Ovary (tissue), 9 donors: Measurements from ENCODE around the gene RUNX1. TPM values are rescaled to one million over a fixed set of nuclear protein-coding genes. Genes with fewer than 3 reads are reported as not detected.

Experiments used
- DNase-seq, 5 donors: peaks; one replicate each; pipeline ENCODE4 v3.0.0-alpha.2; 2019 to 2020
- H3K27ac ChIP-seq, 2 donors: fragments of 200-600 bp; one replicate each; pipeline versions ENCODE4 v1.5.1 to v1.8.0; 2019 to 2022
- H3K27me3 ChIP-seq: fragments of 200-600 bp; one replicate; pipeline ENCODE4 v1.8.0; 2022
- H3K36me3 ChIP-seq: fragments of 200-600 bp; sonication (generic); one replicate; pipeline ENCODE4 v1.5.1; 2019
- H3K4me1 ChIP-seq: one replicate; pipeline ENCODE4 v1.8.1; 2013; ENCODE audit warnings: mild to moderate bottlenecking, moderate library complexity; ENCODE audit not compliant: insufficient read depth
- H3K4me3 ChIP-seq: fragments of 200-600 bp; sonication (generic); one replicate; pipeline ENCODE4 v1.5.1; 2017
- H3K9me3 ChIP-seq, 2 donors: fragments of 200-600 bp in 1 of 2; sonication (generic) in 1 of 2; one replicate each; pipeline versions ENCODE4 v1.5.1 to v1.8.1; 2013 to 2019; ENCODE audit warnings: mild to moderate bottlenecking in 1 of 2, moderate library complexity in 1 of 2
- CTCF ChIP-seq, 3 donors: fragments of 450-650 bp in 2 of 3; fragments of 200-600 bp in 1 of 3; IDR thresholded peaks; one replicate each; pipeline versions ENCODE4 v1.5.1 to v1.8.0; 2016 to 2022; ENCODE audit warnings: antibody characterized with exemption in 3 of 3, mild to moderate bottlenecking in 1 of 3
- EP300 ChIP-seq: sonication (generic); formaldehyde crosslinking; IDR thresholded peaks from one replicate; pipeline ENCODE4 v1.6.1; 2017; ENCODE audit warnings: antibody characterized with exemption
- POLR2A ChIP-seq: fragments of 450-650 bp; IDR thresholded peaks from one replicate; pipeline ENCODE4 v1.6.1; 2017; ENCODE audit warnings: antibody characterized with exemption, mild to moderate bottlenecking, moderate library complexity
- WGBS, 3 donors: extraction: QIAGEN DNeasy Blood & Tissue Kit in 1 of 3; methylation state at CpG; one replicate each; pipeline versions ENCODE4 v1.1.5 to v1.1.7; 2013 to 2017; 5-methylcytosine and 5-hydroxymethylcytosine counted together
- intact Hi-C, 4 donors: fragments of 100-400 bp; cut with DNase I; formaldehyde crosslinking; loops; one replicate each; pipeline versions ENCODE4 v1.11.0 to v1.15.1; 2022 to 2023
- polyA plus RNA-seq, 2 donors: library from polyadenylated mRNA; stranded (reverse); fragments of 200-250 nt in 1 of 2; fragments of 350-450 nt in 1 of 2; fragmentation: Illumina TruSeq in 1 of 2; extraction: RNeasy Lipid Tissue Mini Kit (QIAGEN cat#74804) in 1 of 2; gene quantifications; one replicate each; pipeline ENCODE4 v1.2.3, GENCODE V29; 2013 to 2014
- total RNA-seq, 7 donors: library from RNA; depleted of rRNA in 2 of 7; stranded (reverse); fragments of >200 nt in 2 of 7; fragmentation: NEBNext Ultra II Directional in 3 of 7; extraction: Animal tissue kit (Norgen Biotek cat#: 25700) in 3 of 7; gene quantifications; one replicate each; pipeline versions ENCODE4 v1.1.0 to v1.2.4, GENCODE V29; 2016 to 2023
- donor health status: DM: no; HTN: no; CAD: no; lungs with moderate emphysema.
- donor health status: DM: no; HTN: no; CAD: no.
- donor health status: Bipolar disorder and iron deficiency.
- donor health status: DM: yes; HTN: yes; CAD: no.
- donor health status: DM: no; HTN: no; CAD: no.
- donor health status: DM: yes; HTN: yes; CAD: no.

Gene RUNX1
- total and polyA plus RNA-seq, 9 donors = 6.0 to 27.4 (median 17.8) TPM

GRCh38 chr21:34988139-34988538, 61.0 kb downstream of the RUNX1 start:
- Histone ChIP-seq H3K9me3 (no peaks in the 10 kb centered on the region), H3K4me1 (no peaks in the 10 kb centered on the region), H3K27me3 (no peaks in the 10 kb centered on the region), H3K4me3 (no peak overlapping the region), H3K27ac (no peak overlapping the region), H3K36me3 (no peaks in the 10 kb centered on the region)
- no peak for DNase-seq
- intact Hi-C loops = no loop called here
- TF ChIP-seq EP300 (no peak), CTCF (IDR thresholded peaks at IDR 0.05) (no peak), POLR2A (no peak)
- 88 to 96% (median 90%) methylated on average over 8 of the region's 8 CpGs for WGBS, 3 donors

GRCh38 chr21:34987501-34988072, 61.5 kb downstream of the RUNX1 start:
- 44 to 63% (median 52%) methylated on average over 5 of the region's 5 CpGs for WGBS, 3 donors
- H3K4me1 ChIP-seq = no peaks in the 10 kb centered on the region
- H3K36me3 ChIP-seq = no peaks in the 10 kb centered on the region
- no peak overlapping the region for H3K4me3 ChIP-seq
- H3K27me3 ChIP-seq = no peaks in the 10 kb centered on the region
- DNase-seq = no peak
- no peak overlapping the region for H3K27ac ChIP-seq
- no peaks in the 10 kb centered on the region for H3K9me3 ChIP-seq
- intact Hi-C loops = no loop called here
- TF ChIP-seq POLR2A = no peak
- TF ChIP-seq CTCF (IDR thresholded peaks at IDR 0.05) = no peak
- TF ChIP-seq EP300 = no peak

GRCh38 chr21:34986561-34987500, 62.3 kb downstream of the RUNX1 start:
- no peak overlapping the region for H3K27ac ChIP-seq
- TF ChIP-seq EP300 (no peak), CTCF (IDR thresholded peaks at IDR 0.05) (no peak), POLR2A (no peak)
- DNase-seq = no peak
- H3K4me1 ChIP-seq = no peaks in the 10 kb centered on the region
- H3K27me3 ChIP-seq = no peaks in the 10 kb centered on the region
- intact Hi-C loops = no loop called here
- 58 to 71% (median 66%) methylated on average over 16 of the region's 16 CpGs for WGBS, 3 donors
- H3K4me3 ChIP-seq = no peak overlapping the region
- H3K9me3 ChIP-seq = no peaks in the 10 kb centered on the region
- no peaks in the 10 kb centered on the region for H3K36me3 ChIP-seq

GRCh38 chr21:34984356-34985058, 64.6 kb downstream of the RUNX1 start:
- 92 to 97% (median 95%) methylated on average over 3 of the region's 3 CpGs for WGBS, 3 donors
- intact Hi-C loops = no loop called here
- no peak overlapping the region for H3K27ac ChIP-seq
- DNase-seq = no peak
- no peaks in the 10 kb centered on the region for H3K9me3 ChIP-seq
- no peaks in the 10 kb centered on the region for H3K27me3 ChIP-seq
- no peak overlapping the region for H3K4me3 ChIP-seq
- no peaks in the 10 kb centered on the region for H3K4me1 ChIP-seq
- no peaks in the 10 kb centered on the region for H3K36me3 ChIP-seq
- no peak for TF ChIP-seq POLR2A
